ENCODE results near the gene BBOX1. TPM values are rescaled to one million over a fixed set of nuclear protein-coding genes. Genes with fewer than 3 reads are reported as not detected.

The BBOX1 gene
- total and polyA plus RNA-seq, 2 donors (not counting 3 experiments of a cell fraction or from before 2014, with no cell fraction given) = not detected

- no peak overlapping the region for H3K27ac ChIP-seq (ENCODE audit: insufficient read depth, low read depth, low read length)
- dilution Hi-C loops (cut with MboI; ENCODE audit: extremely low pct_ligation_motif_present, low sequenced_read_pairs) = no loop called here
- no TSS peak for BruUV-seq (replicated peaks)
- H4K20me1 ChIP-seq (replicated peaks; ENCODE audit: control insufficient read depth, extremely low read depth, insufficient read depth, low read length) = no peaks in the 10 kb centered on the region
- DNase-seq (ENCODE audit: low read depth, low spot score) (no peak), FAIRE-seq (no peak)
- no peak overlapping the region for H2AFZ ChIP-seq (ENCODE audit: low read depth, low read length)
- no peaks in the 10 kb centered on the region for H3K36me3 ChIP-seq (ENCODE audit: control insufficient read depth in 2 of 2, extremely low read depth in 1 of 2, insufficient read depth in 2 of 2, low read length in 2 of 2)
- ChIA-PET CTCF (no interaction called here), POLR2A (no interaction called here)
- H3K4me3 ChIP-seq (replicated peaks in 1 of 3; ENCODE audit: insufficient read depth in 1 of 3, low read depth in 1 of 3, low read length in 3 of 3) = no peak overlapping the region
- H3K27me3 ChIP-seq (ENCODE audit: control insufficient read depth in 2 of 2, insufficient read depth in 2 of 2, low read length in 2 of 2) = no peaks in the 10 kb centered on the region
- H3K9me3 ChIP-seq (replicated peaks; ENCODE audit: control insufficient read depth, insufficient read depth, low read length) = no peaks in the 10 kb centered on the region
- intact Hi-C loops (cut with micrococcal nuclease) = no loop called here
- no peak overlapping the region for H3K9ac ChIP-seq (replicated peaks; ENCODE audit: extremely low read depth, insufficient read depth, low read length)
- no peak overlapping the region for H3K4me2 ChIP-seq (ENCODE audit: insufficient read depth, low read length)
- H3K9me1 ChIP-seq (replicated peaks; ENCODE audit: control insufficient read depth, extremely low read depth, insufficient read depth, low read length) = no peaks in the 10 kb centered on the region
- no peaks in the 10 kb centered on the region for H3K79me2 ChIP-seq (ENCODE audit: control insufficient read depth, insufficient read depth, low read length)
- no peaks in the 10 kb centered on the region for H3K4me1 ChIP-seq (ENCODE audit: control insufficient read depth, extremely low read depth, insufficient read depth, low read length)
- no peak for TF ChIP-seq MYC (IDR thresholded peaks at IDR 0.05; ENCODE audit: low read depth, low read length)
- no peak for TF ChIP-seq CTCF (IDR thresholded peaks at IDR 0.05; ENCODE audit: extremely low read depth in 1 of 2, insufficient read depth in 1 of 2, low read depth in 1 of 2, low read length in 2 of 2)
- no peak for TF ChIP-seq MAX (IDR thresholded peaks at IDR 0.05; ENCODE audit: insufficient read depth, insufficient read length)
- TF ChIP-seq FOS (IDR thresholded peaks at IDR 0.05; ENCODE audit: borderline replicate concordance, insufficient read depth, low read length) = no peak
- TF ChIP-seq POLR2A (IDR thresholded peaks at IDR 0.05; ENCODE audit: low read depth, low read length) = no peak
- TF ChIP-seq POLR2AphosphoS5 (IDR thresholded peaks at IDR 0.05; ENCODE audit: insufficient read depth, low read depth, low read length) = no peak
- TF ChIP-seq EZH2 (IDR thresholded peaks at IDR 0.05; ENCODE audit: borderline replicate concordance, low read depth, low read length, severe bottlenecking) = no peak
- no peak for TF ChIP-seq GATA2 (IDR thresholded peaks at IDR 0.05; ENCODE audit: insufficient read depth, insufficient read length, low read depth, low read length)
- no peak for TF ChIP-seq JUN (IDR thresholded peaks at IDR 0.05; ENCODE audit: borderline replicate concordance, insufficient read depth, insufficient read length, low read depth)
Measured at GRCh38 chr11:27118371-27118770, 77.8 kb downstream of the BBOX1 start.
